GM12891 (cell line): ENCODE measurements around the gene PANX3.

Source experiments
- PAX5 ChIP-seq: IDR thresholded peaks from 2 replicates; pipeline ENCODE4 v1.6.1; 2011; ENCODE audit warnings: low read length, moderate library complexity, mild to moderate bottlenecking; ENCODE audit not compliant: insufficient read depth, severe bottlenecking
- POLR2A ChIP-seq: IDR thresholded peaks from 2 replicates; pipeline ENCODE4 v1.6.1; 2011; ENCODE audit warnings: low read depth, low read length, control low read depth
- POLR2AphosphoS5 ChIP-seq: IDR thresholded peaks from 2 replicates; pipeline ENCODE4 v1.6.1; 2011; ENCODE audit warnings: low read depth, low read length, control low read depth
- POU2F2 ChIP-seq: IDR thresholded peaks from 2 replicates; pipeline ENCODE4 v1.6.1; 2011; ENCODE audit warnings: low read depth, mild to moderate bottlenecking, control low read depth, low read length, moderate library complexity
- SPI1 ChIP-seq: IDR thresholded peaks from 2 replicates; pipeline ENCODE4 v1.6.1; 2011; ENCODE audit warnings: low read depth, low read length, control low read depth
- TAF1 ChIP-seq: IDR thresholded peaks from 2 replicates; pipeline ENCODE4 v1.6.1; 2011; ENCODE audit warnings: low read depth, low read length, control low read depth

GRCh38 chr11:124657904-124658303, 46.7 kb downstream of the PANX3 start:
- TF ChIP-seq POLR2AphosphoS5 (no peak), TAF1 (no peak), POLR2A (no peak), SPI1 (no peak), POU2F2 (no peak), PAX5 (no peak)
